ENCODE results near the gene MAS1.

DNA sequence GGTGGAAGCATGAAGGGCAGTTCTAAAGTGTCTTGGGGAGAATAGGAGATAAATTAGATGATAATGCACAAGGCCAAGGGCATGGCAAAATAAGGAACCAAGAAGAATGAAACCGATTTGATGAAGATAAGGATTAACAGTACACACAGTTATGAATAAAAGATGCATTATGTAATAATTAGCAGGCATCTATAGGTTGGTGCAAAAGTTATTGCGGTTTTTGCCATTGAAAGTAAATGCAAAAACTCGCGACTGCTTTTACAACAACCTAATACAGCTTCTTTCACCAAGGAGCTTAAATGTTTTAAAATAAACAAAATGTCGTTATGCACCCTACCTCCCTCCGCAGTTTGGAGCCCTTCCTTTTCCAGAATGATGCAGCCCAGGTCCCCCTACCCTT is 29.0 kb downstream of the MAS1 start:
- TF ChIP-seq, protein P1, sequence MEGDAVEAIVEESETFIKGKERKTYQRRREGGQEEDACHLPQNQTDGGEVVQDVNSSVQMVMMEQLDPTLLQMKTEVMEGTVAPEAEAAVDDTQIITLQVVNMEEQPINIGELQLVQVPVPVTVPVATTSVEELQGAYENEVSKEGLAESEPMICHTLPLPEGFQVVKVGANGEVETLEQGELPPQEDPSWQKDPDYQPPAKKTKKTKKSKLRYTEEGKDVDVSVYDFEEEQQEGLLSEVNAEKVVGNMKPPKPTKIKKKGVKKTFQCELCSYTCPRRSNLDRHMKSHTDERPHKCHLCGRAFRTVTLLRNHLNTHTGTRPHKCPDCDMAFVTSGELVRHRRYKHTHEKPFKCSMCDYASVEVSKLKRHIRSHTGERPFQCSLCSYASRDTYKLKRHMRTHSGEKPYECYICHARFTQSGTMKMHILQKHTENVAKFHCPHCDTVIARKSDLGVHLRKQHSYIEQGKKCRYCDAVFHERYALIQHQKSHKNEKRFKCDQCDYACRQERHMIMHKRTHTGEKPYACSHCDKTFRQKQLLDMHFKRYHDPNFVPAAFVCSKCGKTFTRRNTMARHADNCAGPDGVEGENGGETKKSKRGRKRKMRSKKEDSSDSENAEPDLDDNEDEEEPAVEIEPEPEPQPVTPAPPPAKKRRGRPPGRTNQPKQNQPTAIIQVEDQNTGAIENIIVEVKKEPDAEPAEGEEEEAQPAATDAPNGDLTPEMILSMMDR (conservative IDR thresholded peaks at IDR 0.05) = no peak
- no peak for TF ChIP-seq ZFX (IDR thresholded peaks at IDR 0.05)
